ENCODE measurements around the gene PALLD. TPM values are rescaled to one million over a fixed set of nuclear protein-coding genes. Genes with fewer than 3 reads are reported as not detected.

PALLD gene
- total RNA-seq, 2 donors from 2014 or later: 705 to 752 TPM

- Histone ChIP-seq H3K4me1 (ENCODE audit: control insufficient read depth in 1 of 2, low read depth in 2 of 2) (peaks cover 22 to 53% of the 10 kb centered on the region in 2 donors), H3K4me3 (peak overlapping the region; percentile 42), H3K27ac (peak overlapping the region; percentile 33 to 66), H3K27me3 (replicated peaks; ENCODE audit: insufficient read depth) (no peaks in the 10 kb centered on the region), H3K9me3 (no peaks in the 10 kb centered on the region), H3K36me3 (no peaks in the 10 kb centered on the region)
- no peak for TF ChIP-seq CTCF (IDR thresholded peaks at IDR 0.05)
- DNase-seq (ENCODE audit: low spot score) (no peak), ATAC-seq (ENCODE audit: insufficient number of reproducible peaks, low FRiP score, low read depth) (no peak)
Observed at GRCh38 chr4:168811786-168812651, 315.2 kb downstream of the PALLD start.

- Histone ChIP-seq H3K27me3 (replicated peaks; ENCODE audit: insufficient read depth) (no peaks in the 10 kb centered on the region), H3K36me3 (no peaks in the 10 kb centered on the region), H3K4me3 (no peak overlapping the region), H3K27ac (peak overlapping the region; percentile 33 to 66), H3K4me1 (ENCODE audit: control insufficient read depth in 1 of 2, low read depth in 2 of 2) (peaks cover 29 to 61% of the 10 kb centered on the region in 2 donors), H3K9me3 (no peaks in the 10 kb centered on the region)
- no peak for ATAC-seq (ENCODE audit: insufficient number of reproducible peaks, low FRiP score, low read depth)
- no peak for DNase-seq (ENCODE audit: low spot score)
- no peak for TF ChIP-seq CTCF (IDR thresholded peaks at IDR 0.05)
Observed at GRCh38 chr4:168812806-168813205, 316.0 kb downstream of the PALLD start.

- ATAC-seq (ENCODE audit: insufficient number of reproducible peaks, low FRiP score, low read depth): no peak
- TF ChIP-seq CTCF (IDR thresholded peaks at IDR 0.05): no peak
Observed at GRCh38 chr4:168813890-168814289, 317.0 kb downstream of the PALLD start.

GRCh38 chr4:168815379-168816345, 318.8 kb downstream of the PALLD start:
- Histone ChIP-seq H3K36me3 (no peaks in the 10 kb centered on the region), H3K27me3 (replicated peaks; ENCODE audit: insufficient read depth) (no peaks in the 10 kb centered on the region), H3K4me1 (ENCODE audit: control insufficient read depth in 1 of 2, low read depth in 2 of 2) (peaks cover 30 to 74% of the 10 kb centered on the region in 2 donors), H3K9me3 (no peaks in the 10 kb centered on the region), H3K4me3 (peak overlapping the region; percentile 65), H3K27ac (peak overlapping the region; percentile 82 to 85)
- ATAC-seq (ENCODE audit: insufficient number of reproducible peaks, low FRiP score, low read depth): no peak
- DNase-seq (ENCODE audit: low spot score): no peak
- TF ChIP-seq CTCF (IDR thresholded peaks at IDR 0.05): no peak

More at GRCh38 chr4:168813890-168814289, 317.0 kb downstream of the PALLD start:
- Histone ChIP-seq H3K36me3 (no peaks in the 10 kb centered on the region), H3K4me1 (ENCODE audit: control insufficient read depth in 1 of 2, low read depth in 2 of 2) (peaks cover 30 to 67% of the 10 kb centered on the region in 2 donors), H3K9me3 (no peaks in the 10 kb centered on the region), H3K4me3 (no peak overlapping the region), H3K27me3 (replicated peaks; ENCODE audit: insufficient read depth) (no peaks in the 10 kb centered on the region), H3K27ac (peak overlapping the region; percentile 33 to 82)
- DNase-seq (ENCODE audit: low spot score): no peak

- TF ChIP-seq CTCF (IDR thresholded peaks at IDR 0.05): no peak
- Histone ChIP-seq H3K36me3 (no peaks in the 10 kb centered on the region), H3K4me1 (ENCODE audit: control insufficient read depth in 1 of 2, low read depth in 2 of 2) (peaks cover 27 to 60% of the 10 kb centered on the region in 2 donors), H3K27ac (peak overlapping the region; percentile 79 to 82), H3K27me3 (replicated peaks; ENCODE audit: insufficient read depth) (no peaks in the 10 kb centered on the region), H3K9me3 (no peaks in the 10 kb centered on the region), H3K4me3 (peak overlapping the region; percentile 65)
- ATAC-seq (ENCODE audit: insufficient number of reproducible peaks, low FRiP score, low read depth) (no peak), DNase-seq (ENCODE audit: low spot score) (no peak)
Observed at GRCh38 chr4:168817370-168817769, 320.5 kb downstream of the PALLD start.
